Stomach (tissue), 9 donors: ENCODE measurements around the gene UBE2Z. TPM values are rescaled to one million over a fixed set of nuclear protein-coding genes. Genes with fewer than 3 reads are reported as not detected.
A peak's percentile ranks its signal among the peaks of the same experiment; 100 is the strongest.

Source experiments
- DNase-seq, 2 donors: peaks; one replicate each; pipeline versions ENCODE4 v3.0.0 to v3.0.0-alpha.2; 2013 to 2019
- H3K27ac ChIP-seq, 5 donors: fragments of 200-600 bp in 4 of 5; sonication (generic) in 4 of 5; one replicate each; pipeline ENCODE4 v1.5.1; 2013 to 2019; ENCODE audit warnings: mild to moderate bottlenecking in 1 of 5, moderate library complexity in 1 of 5
- H3K27me3 ChIP-seq, 3 donors: fragments of 200-600 bp; sonication (generic); one replicate each; pipeline ENCODE4 v1.5.1; 2017 to 2019; ENCODE audit warnings: mixed run types in 1 of 3
- H3K36me3 ChIP-seq, 4 donors: fragments of 200-600 bp; sonication (generic); 1 replicate in 3 of 4; 2 replicates in 1 of 4; pipeline ENCODE4 v1.5.1; 2016 to 2019
- H3K4me1 ChIP-seq, 4 donors: fragments of 200-600 bp; sonication (generic); one replicate each; pipeline ENCODE4 v1.5.1; 2016 to 2019
- H3K4me3 ChIP-seq, 4 donors: fragments of 200-600 bp; sonication (generic) in 3 of 4; one replicate each; pipeline ENCODE4 v1.5.1; 2016 to 2019; ENCODE audit warnings: mild to moderate bottlenecking in 1 of 4
- H3K9me3 ChIP-seq, 4 donors: fragments of 200-600 bp; sonication (generic); one replicate each; pipeline ENCODE4 v1.5.1; 2016 to 2019
- CTCF ChIP-seq, 7 experiments: fragments of 450-650 bp in 4 of 7; fragments of 200-600 bp in 3 of 7; sonication (generic) in 3 of 7; IDR thresholded peaks; one replicate each; pipeline ENCODE4 v1.5.1; 2016 to 2019; ENCODE audit warnings: antibody characterized with exemption in 7 of 7, control low read depth in 2 of 7, mild to moderate bottlenecking in 1 of 7
- EP300 ChIP-seq: sonication (generic); formaldehyde crosslinking; IDR thresholded peaks from one replicate; pipeline ENCODE4 v1.6.1; 2017; ENCODE audit warnings: antibody characterized with exemption
- POLR2A ChIP-seq, 4 donors: fragments of 450-650 bp; IDR thresholded peaks; one replicate each; pipeline ENCODE4 v1.6.1; 2016; ENCODE audit warnings: antibody characterized with exemption in 4 of 4, control low read depth in 2 of 4, mild to moderate bottlenecking in 1 of 4, moderate library complexity in 1 of 4
- POLR2AphosphoS5 ChIP-seq, 3 donors: sonication (generic); formaldehyde crosslinking; IDR thresholded peaks; one replicate each; pipeline ENCODE4 v1.6.1; 2016; ENCODE audit warnings: antibody characterized with exemption in 3 of 3
- WGBS, 5 donors: extraction: QIAGEN DNeasy Blood & Tissue Kit in 3 of 5; methylation state at CpG; one replicate each; pipeline versions ENCODE4 v1.1.5 to v1.1.7; 2013 to 2018; 5-methylcytosine and 5-hydroxymethylcytosine counted together
- intact Hi-C: fragments of 100-400 bp; cut with DNase I; formaldehyde crosslinking; loops from one replicate; pipeline ENCODE4 v1.15.1; 2023; ENCODE audit warnings: low total_unique reads
- polyA plus RNA-seq, 3 donors: library from polyadenylated mRNA; stranded (reverse); fragments of 200-250 nt; gene quantifications; one replicate each; pipeline ENCODE4 v1.2.3, GENCODE V29; 2013
- total RNA-seq, 5 donors: library from RNA; depleted of rRNA; stranded (reverse); fragments of >200 nt; gene quantifications; one replicate each; pipeline versions ENCODE4 v1.1.0 to v1.2.3, GENCODE V29; 2014 to 2016
- donor health status: healthy with polysubstance abuse.
- donor health status: Bipolar disorder and iron deficiency.
- donor health status: healthy.

Gene UBE2Z
- total and polyA plus RNA-seq, 8 donors, result 28.1 to 55.6 (median 37.5) TPM

GRCh38 chr17:48873696-48874443, 34.3 kb upstream of the UBE2Z start:
- no peaks in the 10 kb centered on the region for H3K9me3 ChIP-seq
- DNase-seq, result no peak
- intact Hi-C loops, result no loop called here
- H3K36me3 ChIP-seq, result no peaks in the 10 kb centered on the region
- peaks cover 20 to 56% (median 41%) of the 10 kb centered on the region in 4 donors for H3K4me1 ChIP-seq
- H3K27me3 ChIP-seq, result peaks cover 0 to 5% (median 0%) of the 10 kb centered on the region in 3 donors
- H3K4me3 ChIP-seq, result no peak overlapping the region
- TF ChIP-seq POLR2AphosphoS5 (IDR thresholded peaks at IDR 0.05), result no peak
- TF ChIP-seq POLR2A (IDR thresholded peaks at IDR 0.05), result no peak
- TF ChIP-seq CTCF (IDR thresholded peaks at IDR 0.05), result no peak
- peak overlapping the region in 3 of 5 donors; percentile 29 to 78 (median 65) for H3K27ac ChIP-seq
- WGBS, 5 donors, result 56 to 65% (median 58%) methylated on average over 5 of the region's 5 CpGs

GRCh38 chr17:48878920-48879898, 29.0 kb upstream of the UBE2Z start:
- DNase-seq, result peak; percentile 53 to 87
- 20 to 23% (median 22%) methylated on average over 12 of the region's 12 CpGs for WGBS, 5 donors
- no peaks in the 10 kb centered on the region for H3K9me3 ChIP-seq
- no peak overlapping the region for H3K4me3 ChIP-seq
- no peaks in the 10 kb centered on the region for H3K36me3 ChIP-seq
- H3K4me1 ChIP-seq, result peaks cover 0 to 7% (median 3%) of the 10 kb centered on the region in 4 donors
- H3K27me3 ChIP-seq, result peaks cover 0 to 5% (median 0%) of the 10 kb centered on the region in 3 donors
- intact Hi-C loops, result no loop called here
- H3K27ac ChIP-seq, result no peak overlapping the region
- TF ChIP-seq POLR2A (IDR thresholded peaks at IDR 0.05) (no peak), CTCF (IDR thresholded peaks at IDR 0.05) (peak in 5 of 7 experiments; percentile 90 to 95 (median 94))

- WGBS, 5 donors, result 75 to 92% (median 83%) methylated on average over 2 of the region's 2 CpGs
- Histone ChIP-seq H3K27ac (no peak overlapping the region), H3K36me3 (no peaks in the 10 kb centered on the region), H3K4me3 (no peak overlapping the region), H3K4me1 (peaks cover 0 to 16% (median 10%) of the 10 kb centered on the region in 4 donors), H3K27me3 (peaks cover 0 to 2% (median 0%) of the 10 kb centered on the region in 3 donors), H3K9me3 (no peaks in the 10 kb centered on the region)
- DNase-seq, result no peak
- TF ChIP-seq CTCF (IDR thresholded peaks at IDR 0.05), result no peak
- TF ChIP-seq POLR2AphosphoS5 (IDR thresholded peaks at IDR 0.05), result no peak
- no peak for TF ChIP-seq EP300
- no peak for TF ChIP-seq POLR2A (IDR thresholded peaks at IDR 0.05)
- intact Hi-C loops, result loop anchor here (10.0 kb wide), 3 partner anchors 143 to 207 kb away; partner anchors contain the start of genes HOXB13, PRAC1 and PRAC2
These were observed 25.9 kb upstream of the UBE2Z start for GRCh38 chr17:48882272-48882671.

- Histone ChIP-seq H3K4me1 (peaks cover 0 to 13% (median 9%) of the 10 kb centered on the region in 4 donors), H3K36me3 (no peaks in the 10 kb centered on the region), H3K27ac (no peak overlapping the region), H3K9me3 (no peaks in the 10 kb centered on the region), H3K27me3 (no peaks in the 10 kb centered on the region), H3K4me3 (no peak overlapping the region)
- intact Hi-C loops, result loop anchor here (10.0 kb wide), 3 partner anchors 142 to 208 kb away; partner anchors contain the start of genes HOXB13, PRAC1 and PRAC2
- no peak for TF ChIP-seq EP300
- no peak for TF ChIP-seq POLR2AphosphoS5 (IDR thresholded peaks at IDR 0.05)
- TF ChIP-seq POLR2A (IDR thresholded peaks at IDR 0.05), result no peak
- no peak for TF ChIP-seq CTCF (IDR thresholded peaks at IDR 0.05)
- 42 to 65% (median 57%) methylated on average over 10 of the region's 10 CpGs for WGBS, 5 donors
- no peak for DNase-seq
These were observed 25.0 kb upstream of the UBE2Z start for GRCh38 chr17:48883171-48883570.
